Epithelial cell of esophagus (primary cell): ENCODE results near the gene MACROD2.

Experiments
- DNase-seq: peaks from one replicate; pipeline ENCODE4 v3.0.0; 2010; ENCODE audit warnings: low read depth
- H3K4me3 ChIP-seq: 2 replicates; pipeline ENCODE4 v1.5.1; 2011; ENCODE audit warnings: mild to moderate bottlenecking, low read length, control low read depth
- CTCF ChIP-seq: IDR thresholded peaks from 2 replicates; pipeline ENCODE4 v1.5.1; 2011; ENCODE audit warnings: low read depth, mild to moderate bottlenecking, low read length, control low read depth, inconsistent platforms; ENCODE audit not compliant: insufficient read depth; ENCODE audit errors: missing control alignments

Gene MACROD2

GRCh38 chr20:14331646-14332045 lies 336.3 kb downstream of the MACROD2 start:
- no peak for TF ChIP-seq CTCF
- no peak for DNase-seq

GRCh38 chr20:14332866-14333265 lies 337.6 kb downstream of the MACROD2 start:
- TF ChIP-seq CTCF, result no peak
- DNase-seq, result no peak
- H3K4me3 ChIP-seq, result peak overlapping the region; percentile 93

More at GRCh38 chr20:14331646-14332045, 336.3 kb downstream of the MACROD2 start:
- H3K4me3 ChIP-seq, result peak overlapping the region; percentile 7

- no peak for TF ChIP-seq CTCF
- H3K4me3 ChIP-seq, result peak overlapping the region; percentile 93
Measured at GRCh38 chr20:14333721-14334120, 338.4 kb downstream of the MACROD2 start.

GRCh38 chr20:14334306-14334930 lies 339.1 kb downstream of the MACROD2 start:
- peak; percentile 69 for DNase-seq
- TF ChIP-seq CTCF, result peak; percentile 62
- peak overlapping the region; percentile 93 for H3K4me3 ChIP-seq

More at GRCh38 chr20:14333721-14334120, 338.4 kb downstream of the MACROD2 start:
- DNase-seq, result no peak

GRCh38 chr20:14335052-14335451 lies 339.7 kb downstream of the MACROD2 start:
- DNase-seq, result no peak
- no peak for TF ChIP-seq CTCF
- peak overlapping the region; percentile 93 for H3K4me3 ChIP-seq

GRCh38 chr20:14336686-14337085 lies 341.4 kb downstream of the MACROD2 start:
- peak overlapping the region; percentile 93 for H3K4me3 ChIP-seq
- peak; percentile 35 for TF ChIP-seq CTCF
- peak; percentile 45 for DNase-seq
